Motor neuron (in vitro differentiated cells): ENCODE measurements around the gene KIAA1217. TPM values are rescaled to one million over a fixed set of nuclear protein-coding genes. Genes with fewer than 3 reads are reported as not detected.

ENCODE experiments used
- ATAC-seq, 8 experiments: fragments of 200-7000 bp; cut with Tn5 transposase; replicated peaks in 6 of 8; 2 replicates each; pipeline ENCODE4 v1.8.0; 2021; ENCODE audit warnings: mild to moderate bottlenecking in 8 of 8, moderate library complexity in 8 of 8
- H3K27ac ChIP-seq, 2 donors: fragments of 250-450 bp; sonication (Bioruptor Pico); 2 replicates each; pipeline ENCODE4 v1.9.0; 2021; ENCODE audit warnings: antibody characterized with exemption in 2 of 2, mild to moderate bottlenecking in 2 of 2, moderate library complexity in 1 of 2
- H3K4me1 ChIP-seq, 2 donors: fragments of 250-450 bp; sonication (Bioruptor Pico); replicated peaks in 1 of 2; 2 replicates each; pipeline ENCODE4 v1.6.1; 2021; ENCODE audit warnings: antibody characterized with exemption in 2 of 2, mild to moderate bottlenecking in 2 of 2, moderate library complexity in 1 of 2
- H3K4me3 ChIP-seq, 5 donors: fragments of 250-450 bp; sonication (Bioruptor Pico); 2 replicates each; pipeline ENCODE4 v1.9.0; 2021; ENCODE audit warnings: antibody characterized with exemption in 5 of 5, mild to moderate bottlenecking in 5 of 5, moderate library complexity in 4 of 5
- WGBS, 10 experiments: fragments of 450-650 bp; shearing (Covaris generic); methylation state at CpG; one replicate each; pipeline ENCODE4 v1.0.0; 2022; 5-methylcytosine and 5-hydroxymethylcytosine counted together
- in situ Hi-C, 9 experiments: fragments of 400-800 bp; cut with MboI; loops; one replicate each; pipeline ENCODE4 v1.15.0; 2021; ENCODE audit warnings: low sequenced_read_pairs in 9 of 9, low pct_unique_long_range_greater_than_20kb in 2 of 9; ENCODE audit not compliant: unreplicated experiment in 9 of 9
- total RNA-seq, 8 experiments: library from RNA; unstranded; fragments of 300-600 nt; gene quantifications; 2 replicates each; pipeline versions ENCODE4 v1.2.3 to v1.2.4, GENCODE V29; 2022

KIAA1217 gene
- total RNA-seq, 8 experiments from 2014 or later: 0.73 to 29.0 (median 3.1) TPM

- 100% methylated on average over 1 of the region's 1 CpG; no CpG with 5 or more reads in 7 of the 10 experiments for WGBS, 10 experiments
- H3K27ac ChIP-seq: no peak overlapping the region
- H3K4me1 ChIP-seq: peaks cover 4 to 7% of the 10 kb centered on the region in 2 donors
- in situ Hi-C loops: loop anchor here in 3 of 9 experiments (25.0 kb wide), 2 partner anchors 172 to 197 kb away; no protein-coding TSS in a partner anchor
- ATAC-seq: no peak
- H3K4me3 ChIP-seq: no peak overlapping the region
Measured at GRCh38 chr10:24184455-24184854, 24.5 kb upstream of the KIAA1217 start.

GRCh38 chr10:24193330-24193729 lies 15.6 kb upstream of the KIAA1217 start:
- no peak for ATAC-seq
- no peak overlapping the region for H3K4me3 ChIP-seq
- H3K27ac ChIP-seq: no peak overlapping the region
- in situ Hi-C loops: loop anchor here in 3 of 9 experiments (25.0 kb wide), 2 partner anchors 181 to 206 kb away; no protein-coding TSS in a partner anchor
- 70 to 100% (median 91%) methylated on average over 2 to 5 of the region's 5 CpGs; no CpG with 5 or more reads in 2 of the 10 experiments for WGBS, 10 experiments
- H3K4me1 ChIP-seq: no peaks in the 10 kb centered on the region

GRCh38 chr10:24197263-24197662 lies 11.7 kb upstream of the KIAA1217 start:
- no peak for ATAC-seq
- H3K27ac ChIP-seq: no peak overlapping the region
- in situ Hi-C loops: loop anchor here in 4 of 9 experiments (5.0 to 25.0 kb wide), 3 partner anchors 185 to 210 kb away; no protein-coding TSS in a partner anchor
- no peaks in the 10 kb centered on the region for H3K4me1 ChIP-seq
- 20 to 100% (median 73%) methylated on average over 1 to 2 of the region's 2 CpGs; no CpG with 5 or more reads in 2 of the 10 experiments for WGBS, 10 experiments
- no peak overlapping the region for H3K4me3 ChIP-seq

GRCh38 chr10:24201503-24202180 lies 7.3 kb upstream of the KIAA1217 start:
- in situ Hi-C loops: loop anchor here in 2 of 9 experiments (25.0 kb wide), 2 partner anchors 161 to 311 kb away; no protein-coding TSS in a partner anchor
- ATAC-seq: no peak
- Histone ChIP-seq H3K4me3 (no peak overlapping the region), H3K27ac (no peak overlapping the region), H3K4me1 (no peaks in the 10 kb centered on the region)
- 60 to 100% (median 92%) methylated on average over 1 to 6 of the region's 14 CpGs; no CpG with 5 or more reads in 2 of the 10 experiments for WGBS, 10 experiments

- in situ Hi-C loops: loop anchor here in 2 of 9 experiments (25.0 kb wide), 2 partner anchors 160 to 310 kb away; no protein-coding TSS in a partner anchor
- WGBS, 10 experiments: 50 to 100% (median 80%) methylated on average over 1 to 4 of the region's 6 CpGs; no CpG with 5 or more reads in 1 of the 10 experiments
- H3K27ac ChIP-seq: no peak overlapping the region
- H3K4me3 ChIP-seq: no peak overlapping the region
- no peaks in the 10 kb centered on the region for H3K4me1 ChIP-seq
- ATAC-seq: no peak
Measured at GRCh38 chr10:24202181-24202570, 6.8 kb upstream of the KIAA1217 start.

GRCh38 chr10:24205821-24206220 lies 3.1 kb upstream of the KIAA1217 start:
- 46 to 93% (median 83%) methylated on average over 4 to 6 of the region's 6 CpGs for WGBS, 10 experiments
- no peak overlapping the region for H3K4me3 ChIP-seq
- in situ Hi-C loops: loop anchor here in 2 of 9 experiments (25.0 kb wide), 2 partner anchors 156 to 306 kb away; no protein-coding TSS in a partner anchor
- H3K27ac ChIP-seq: no peak overlapping the region
- H3K4me1 ChIP-seq: peaks cover 9 to 18% of the 10 kb centered on the region in 2 donors
- no peak for ATAC-seq

GRCh38 chr10:24206334-24206733 lies 2.6 kb upstream of the KIAA1217 start:
- WGBS, 10 experiments: 43 to 100% (median 68%) methylated on average over 1 to 2 of the region's 2 CpGs; no CpG with 5 or more reads in 2 of the 10 experiments
- ATAC-seq: no peak
- in situ Hi-C loops: loop anchor here in 2 of 9 experiments (25.0 kb wide), 2 partner anchors 156 to 306 kb away; no protein-coding TSS in a partner anchor
- no peak overlapping the region for H3K27ac ChIP-seq
- H3K4me3 ChIP-seq: no peak overlapping the region
- H3K4me1 ChIP-seq: peaks cover 9 to 18% of the 10 kb centered on the region in 2 donors

- no peak overlapping the region for H3K27ac ChIP-seq
Measured at GRCh38 chr10:24206926-24207325, 2.0 kb upstream of the KIAA1217 start.

GRCh38 chr10:24207341-24207740 lies 1.6 kb upstream of the KIAA1217 start:
- Histone ChIP-seq H3K27ac (no peak overlapping the region), H3K4me1 (peaks cover 9 to 18% of the 10 kb centered on the region in 2 donors), H3K4me3 (no peak overlapping the region)
- no peak for ATAC-seq
- in situ Hi-C loops: loop anchor here in 2 of 9 experiments (25.0 kb wide), 2 partner anchors 155 to 305 kb away; no protein-coding TSS in a partner anchor
- WGBS, 10 experiments: 20 to 100% (median 71%) methylated on average over 1 to 5 of the region's 5 CpGs

More at GRCh38 chr10:24206926-24207325, 2.0 kb upstream of the KIAA1217 start:
- peaks cover 9 to 18% of the 10 kb centered on the region in 2 donors for H3K4me1 ChIP-seq
- WGBS, 10 experiments: 69 to 100% (median 90%) methylated on average over 1 to 2 of the region's 3 CpGs; no CpG with 5 or more reads in 6 of the 10 experiments
- ATAC-seq: no peak
- no peak overlapping the region for H3K4me3 ChIP-seq
- in situ Hi-C loops: loop anchor here in 2 of 9 experiments (25.0 kb wide), 2 partner anchors 155 to 305 kb away; no protein-coding TSS in a partner anchor

- peak in 1 of 8 experiments; percentile 31 for ATAC-seq
- Histone ChIP-seq H3K4me1 (peaks cover 9 to 18% of the 10 kb centered on the region in 2 donors), H3K27ac (no peak overlapping the region), H3K4me3 (no peak overlapping the region)
- 42 to 83% (median 67%) methylated on average over 4 to 13 of the region's 13 CpGs for WGBS, 10 experiments
- in situ Hi-C loops: loop anchor here in 2 of 9 experiments (25.0 kb wide), 2 partner anchors 154 to 304 kb away; no protein-coding TSS in a partner anchor
Measured at GRCh38 chr10:24207781-24208611, 942 bp upstream of the KIAA1217 start.

- ATAC-seq: peak; percentile 10 to 80 (median 75)
- Histone ChIP-seq H3K4me1 (peaks cover 9 to 18% of the 10 kb centered on the region in 2 donors), H3K27ac (peak overlapping the region; percentile 8 to 45), H3K4me3 (peak overlapping the region; percentile 15 to 39 (median 25))
- 0 to 6% (median 0%) methylated on average over 1 to 5 of the region's 5 CpGs; no CpG with 5 or more reads in 3 of the 10 experiments for WGBS, 10 experiments
- in situ Hi-C loops: loop anchor here in 2 of 9 experiments (25.0 kb wide), 2 partner anchors 153 to 303 kb away; no protein-coding TSS in a partner anchor
Measured at GRCh38 chr10:24209432-24209771, 464 bp downstream of the KIAA1217 start.

GRCh38 chr10:24209946-24210491 lies 1.1 kb downstream of the KIAA1217 start:
- in situ Hi-C loops: loop anchor here in 2 of 9 experiments (25.0 kb wide), 2 partner anchors 152 to 302 kb away; no protein-coding TSS in a partner anchor

More at GRCh38 chr10:24209946-24210491, 1.1 kb downstream of the KIAA1217 start:
- 0% methylated on average over 1 to 6 of the region's 12 CpGs; no CpG with 5 or more reads in 6 of the 10 experiments for WGBS, 10 experiments
- H3K4me1 ChIP-seq: peaks cover 12 to 21% of the 10 kb centered on the region in 2 donors
- peak overlapping the region in 1 of 2 donors; percentile 22 for H3K27ac ChIP-seq
- H3K4me3 ChIP-seq: peak overlapping the region; percentile 15 to 39 (median 25)
- ATAC-seq: peak; percentile 4 to 75 (median 41)
